H9 (cell line): ENCODE results near the gene ADGRD1. TPM values are rescaled to one million over a fixed set of nuclear protein-coding genes. Genes with fewer than 3 reads are reported as not detected.

ENCODE experiments used
- DNase-seq: peaks from one replicate; pipeline ENCODE4 v3.0.0-alpha.2; 2017
- H2AFZ ChIP-seq: one replicate; pipeline ENCODE4 v1.6.1; 2013; ENCODE audit warnings: mild to moderate bottlenecking, low read length, control low read depth, moderate library complexity
- H2AK5ac ChIP-seq: 2 replicates; pipeline ENCODE4 v1.6.1; 2013; ENCODE audit warnings: low read length, control low read depth, mixed read lengths; ENCODE audit not compliant: insufficient read length
- H2BK120ac ChIP-seq: one replicate; pipeline ENCODE4 v1.6.1; 2013; ENCODE audit warnings: low read depth, mild to moderate bottlenecking, low read length, control low read depth, inconsistent platforms; ENCODE audit not compliant: poor library complexity, severe bottlenecking
- H2BK12ac ChIP-seq: 2 replicates; pipeline ENCODE4 v1.6.1; 2013; ENCODE audit warnings: low read length, control low read depth, mixed read lengths, low read depth; ENCODE audit not compliant: insufficient read length
- H2BK15ac ChIP-seq: 2 replicates; pipeline ENCODE4 v1.6.1; 2013; ENCODE audit warnings: low read depth, low read length, control low read depth
- H2BK20ac ChIP-seq: one replicate; pipeline ENCODE4 v1.6.1; 2013; ENCODE audit warnings: low read depth, mild to moderate bottlenecking, low read length, control low read depth, inconsistent platforms; ENCODE audit not compliant: poor library complexity, severe bottlenecking
- H2BK5ac ChIP-seq: 2 replicates; pipeline ENCODE4 v1.6.1; 2013; ENCODE audit warnings: low read length, control low read depth, mixed read lengths; ENCODE audit not compliant: insufficient read length
- H3K14ac ChIP-seq: 2 replicates; pipeline ENCODE4 v1.6.1; 2013; ENCODE audit warnings: low read length, control low read depth; ENCODE audit not compliant: insufficient read depth
- H3K18ac ChIP-seq: 2 replicates; pipeline ENCODE4 v1.6.1; 2013; ENCODE audit warnings: low read depth, mild to moderate bottlenecking, mixed read lengths, low read length, control low read depth; ENCODE audit not compliant: insufficient read length
- H3K23ac ChIP-seq: 2 replicates; pipeline ENCODE4 v1.6.1; 2013; ENCODE audit warnings: low read length, control low read depth, mixed read lengths, low read depth; ENCODE audit not compliant: insufficient read length
- H3K23me2 ChIP-seq: 2 replicates; pipeline ENCODE4 v1.6.1; 2013; ENCODE audit warnings: low read depth, mild to moderate bottlenecking, mixed read lengths, low read length, control low read depth; ENCODE audit not compliant: insufficient read length, poor library complexity, severe bottlenecking
- H3K27ac ChIP-seq: 2 replicates; pipeline ENCODE4 v1.5.1; 2013; ENCODE audit warnings: low read length, control low read depth, mixed read lengths, low read depth; ENCODE audit not compliant: insufficient read length
- H3K27me3 ChIP-seq: 2 replicates; pipeline ENCODE4 v1.6.1; 2013; ENCODE audit warnings: low read length, control low read depth, inconsistent platforms; ENCODE audit not compliant: insufficient read depth
- H3K4ac ChIP-seq: 2 replicates; pipeline ENCODE4 v1.6.1; 2013; ENCODE audit warnings: low read depth, mild to moderate bottlenecking, control low read depth, inconsistent platforms, low read length, moderate library complexity
- H3K4me1 ChIP-seq: 2 replicates; pipeline ENCODE4 v1.6.1; 2013; ENCODE audit warnings: low read length, control low read depth, inconsistent platforms; ENCODE audit not compliant: insufficient read depth
- H3K4me2 ChIP-seq: 2 replicates; pipeline ENCODE4 v1.6.1; 2013; ENCODE audit warnings: low read length, control low read depth, mixed read lengths; ENCODE audit not compliant: insufficient read length, insufficient read depth
- H3K56ac ChIP-seq: 2 replicates; pipeline ENCODE4 v1.6.1; 2013; ENCODE audit warnings: low read depth, mild to moderate bottlenecking, mixed read lengths, low read length, control low read depth; ENCODE audit not compliant: insufficient read length
- H3K79me1 ChIP-seq: 2 replicates; pipeline ENCODE4 v1.6.1; 2013; ENCODE audit warnings: low read depth, mild to moderate bottlenecking, moderate library complexity, low read length, control low read depth, inconsistent platforms; ENCODE audit not compliant: insufficient read depth, poor library complexity, severe bottlenecking
- H3K79me2 ChIP-seq: 2 replicates; pipeline ENCODE4 v1.6.1; 2013; ENCODE audit warnings: low read length, control low read depth, inconsistent platforms; ENCODE audit not compliant: insufficient read depth
- H3K9ac ChIP-seq: 2 replicates; pipeline ENCODE4 v1.6.1; 2013; ENCODE audit warnings: low read length, control low read depth, mixed read lengths; ENCODE audit not compliant: insufficient read length; ENCODE audit errors: extremely low read depth
- H3K9me3 ChIP-seq: one replicate; pipeline ENCODE4 v1.6.1; 2013; ENCODE audit warnings: low read depth, low read length, inconsistent platforms; ENCODE audit not compliant: control insufficient read depth
- H3T11ph ChIP-seq: one replicate; pipeline ENCODE4 v1.6.1; 2013; ENCODE audit warnings: mild to moderate bottlenecking, low read length, control low read depth, inconsistent platforms
- H4K20me1 ChIP-seq: one replicate; pipeline ENCODE4 v1.6.1; 2013; ENCODE audit not compliant: control insufficient read depth, insufficient read length, insufficient read depth
- H4K5ac ChIP-seq: 2 replicates; pipeline ENCODE4 v1.6.1; 2013; ENCODE audit warnings: low read depth, mild to moderate bottlenecking, mixed read lengths, low read length, control low read depth; ENCODE audit not compliant: insufficient read length
- H4K8ac ChIP-seq: replicated peaks from 2 replicates; pipeline ENCODE4 v1.6.1; 2013; ENCODE audit warnings: low read length, control low read depth, mixed read lengths, low read depth; ENCODE audit not compliant: insufficient read length
- H4K91ac ChIP-seq: 2 replicates; pipeline ENCODE4 v1.6.1; 2013; ENCODE audit warnings: low read depth, mild to moderate bottlenecking, moderate library complexity, mixed read lengths, low read length, control low read depth; ENCODE audit not compliant: insufficient read length
- H3K27ac Mint-ChIP-seq, 3 experiments: 2 replicates in 2 of 3; 3 replicates in 1 of 3; pipeline ENCODE4 v1.8.0; 2020 to 2021; ENCODE audit warnings: mixed read lengths in 3 of 3, mild to moderate bottlenecking in 1 of 3, moderate library complexity in 1 of 3
- H3K27me3 Mint-ChIP-seq: 2 replicates; pipeline ENCODE4 v1.8.0; 2021; ENCODE audit warnings: low read depth, mild to moderate bottlenecking, moderate library complexity, mixed read lengths
- H3K36me3 Mint-ChIP-seq, 3 experiments: 2 replicates in 2 of 3; 3 replicates in 1 of 3; pipeline ENCODE4 v1.8.0; 2020 to 2021; ENCODE audit warnings: low read depth in 3 of 3, mixed read lengths in 3 of 3; ENCODE audit not compliant: insufficient read depth in 1 of 3
- H3K4me1 Mint-ChIP-seq, 2 experiments: 2 replicates each; pipeline ENCODE4 v1.8.0; 2020; ENCODE audit warnings: mixed read lengths in 2 of 2
- H3K4me3 Mint-ChIP-seq, 2 experiments: 2 replicates in 1 of 2; 3 replicates in 1 of 2; pipeline ENCODE4 v1.8.0; 2020 to 2021; ENCODE audit warnings: mild to moderate bottlenecking in 2 of 2, mixed read lengths in 2 of 2, moderate library complexity in 1 of 2
- H3K9me3 Mint-ChIP-seq, 2 experiments: 2 replicates in 1 of 2; 3 replicates in 1 of 2; pipeline ENCODE4 v1.8.0; 2020; ENCODE audit warnings: mild to moderate bottlenecking in 2 of 2, mixed read lengths in 2 of 2, moderate library complexity in 1 of 2
- WGBS: extraction: QIAGEN DNeasy Blood & Tissue Kit; methylation state at CpG from one replicate; pipeline ENCODE4 v1.1.7; 2013; ENCODE audit warnings: missing lambda C conversion rate, low lambda C conversion rate, mixed read lengths; ENCODE audit not compliant: insufficient read length; ENCODE audit errors: extremely low coverage; 5-methylcytosine and 5-hydroxymethylcytosine counted together
- total RNA-seq: library from RNA; stranded (reverse); gene quantifications from 2 replicates; pipeline ENCODE4 v1.2.1, GENCODE V29; 2021
- TF ChIP-seq, protein P1 (sequence below): fragments of 200-600 bp; sonication (generic); conservative IDR thresholded peaks from 3 replicates; pipeline ENCODE4 v1.8.0; 2021; ENCODE audit warnings: antibody characterized with exemption, mild to moderate bottlenecking

ADGRD1 gene
- total RNA-seq, 1 experiment from 2014 or later: 0.52 TPM

DNA sequence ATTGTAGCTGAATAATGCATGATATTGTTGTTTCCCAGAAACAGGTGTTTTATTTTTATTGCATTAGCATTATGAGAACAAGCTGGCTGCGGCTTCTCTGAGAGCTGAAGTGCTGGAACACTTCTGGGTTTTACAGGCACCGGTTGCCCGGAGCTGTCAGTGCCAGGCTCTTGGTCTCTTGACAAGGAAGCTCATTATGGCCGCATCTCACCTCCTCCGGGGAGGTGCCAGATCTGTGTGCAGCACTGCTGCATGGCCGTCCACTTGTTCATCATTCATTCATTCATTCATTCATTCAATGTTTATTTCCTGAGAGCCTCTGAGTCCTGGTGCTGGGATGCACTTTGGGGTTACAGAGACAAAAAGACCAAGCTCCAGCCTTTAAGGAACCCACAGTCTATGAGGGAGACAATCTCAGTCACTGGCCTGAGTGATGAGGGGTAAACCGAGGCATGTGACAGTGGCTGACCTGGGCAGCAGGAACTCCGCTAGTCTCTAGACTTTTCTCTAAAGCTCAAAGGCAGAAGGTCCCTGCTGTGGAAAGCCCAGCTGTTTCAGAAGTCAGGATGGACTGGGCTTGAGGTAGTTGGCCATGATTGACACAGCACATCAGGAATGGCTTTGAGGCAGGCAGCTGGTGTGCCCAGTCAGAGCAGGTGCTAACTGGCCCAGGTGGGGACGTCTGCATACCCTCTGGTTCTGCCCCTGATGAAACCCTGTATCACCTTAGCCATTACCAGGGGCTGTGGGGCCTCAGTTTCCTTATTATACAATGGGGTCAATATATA, 181.0 kb downstream of the ADGRD1 start:
- H3K79me2 ChIP-seq: no peaks in the 10 kb centered on the region
- no peaks in the 10 kb centered on the region for H4K20me1 ChIP-seq
- Mint-ChIP-seq H3K4me1 (peaks cover 0 to 7% of the 10 kb centered on the region in 2 experiments; a peak in 2 of 4 replicates), H3K36me3 (no peaks in the 10 kb centered on the region), H3K27ac (no peak overlapping the region), H3K9me3 (no peaks in the 10 kb centered on the region), H3K4me3 (no peak overlapping the region), H3K27me3 (peaks cover 17% of the 10 kb centered on the region)
- H3K4me2 ChIP-seq: no peak overlapping the region
- H3T11ph ChIP-seq: no peak overlapping the region
- H4K5ac ChIP-seq: no peak overlapping the region
- no peak overlapping the region for H3K23ac ChIP-seq
- no peak overlapping the region for H2AFZ ChIP-seq
- no peak overlapping the region for H3K56ac ChIP-seq
- no peak overlapping the region for H3K27ac ChIP-seq
- no peak overlapping the region for H2BK15ac ChIP-seq
- H2BK20ac ChIP-seq: no peak overlapping the region
- H3K79me1 ChIP-seq: no peaks in the 10 kb centered on the region
- no peak overlapping the region for H3K4ac ChIP-seq
- TF ChIP-seq, protein P1, sequence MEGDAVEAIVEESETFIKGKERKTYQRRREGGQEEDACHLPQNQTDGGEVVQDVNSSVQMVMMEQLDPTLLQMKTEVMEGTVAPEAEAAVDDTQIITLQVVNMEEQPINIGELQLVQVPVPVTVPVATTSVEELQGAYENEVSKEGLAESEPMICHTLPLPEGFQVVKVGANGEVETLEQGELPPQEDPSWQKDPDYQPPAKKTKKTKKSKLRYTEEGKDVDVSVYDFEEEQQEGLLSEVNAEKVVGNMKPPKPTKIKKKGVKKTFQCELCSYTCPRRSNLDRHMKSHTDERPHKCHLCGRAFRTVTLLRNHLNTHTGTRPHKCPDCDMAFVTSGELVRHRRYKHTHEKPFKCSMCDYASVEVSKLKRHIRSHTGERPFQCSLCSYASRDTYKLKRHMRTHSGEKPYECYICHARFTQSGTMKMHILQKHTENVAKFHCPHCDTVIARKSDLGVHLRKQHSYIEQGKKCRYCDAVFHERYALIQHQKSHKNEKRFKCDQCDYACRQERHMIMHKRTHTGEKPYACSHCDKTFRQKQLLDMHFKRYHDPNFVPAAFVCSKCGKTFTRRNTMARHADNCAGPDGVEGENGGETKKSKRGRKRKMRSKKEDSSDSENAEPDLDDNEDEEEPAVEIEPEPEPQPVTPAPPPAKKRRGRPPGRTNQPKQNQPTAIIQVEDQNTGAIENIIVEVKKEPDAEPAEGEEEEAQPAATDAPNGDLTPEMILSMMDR: no peak
- no peaks in the 10 kb centered on the region for H3K23me2 ChIP-seq
- no peak overlapping the region for H4K91ac ChIP-seq
- H2AK5ac ChIP-seq: no peak overlapping the region
- no peak overlapping the region for H3K14ac ChIP-seq
- no CpG with 5 or more reads among the region's 9 CpGs for WGBS
- H2BK120ac ChIP-seq: no peak overlapping the region
- H2BK12ac ChIP-seq: no peak overlapping the region
- H4K8ac ChIP-seq: no peak overlapping the region
- H3K9ac ChIP-seq: no peak overlapping the region
- H2BK5ac ChIP-seq: no peak overlapping the region
- DNase-seq: peak; percentile 19
- H3K27me3 ChIP-seq: no peaks in the 10 kb centered on the region
- H3K9me3 ChIP-seq: no peaks in the 10 kb centered on the region
- H3K4me1 ChIP-seq: no peaks in the 10 kb centered on the region
- no peak overlapping the region for H3K18ac ChIP-seq
